Adrenal gland (tissue), 5 donors: ENCODE data around the gene CC2D1A.

Experiments
- POLR2A ChIP-seq, 2 donors: fragments of 450-650 bp; IDR thresholded peaks; one replicate each; pipeline ENCODE4 v1.6.1; 2017; ENCODE audit warnings: antibody characterized with exemption in 2 of 2, mild to moderate bottlenecking in 2 of 2, moderate library complexity in 1 of 2
- TF ChIP-seq, protein P1 (sequence below), 6 experiments: fragments of 450-650 bp in 4 of 6; fragments of 200-600 bp in 2 of 6; sonication (generic) in 1 of 6; IDR thresholded peaks; 1 replicate in 5 of 6; 2 replicates in 1 of 6; pipeline versions ENCODE4 v1.5.1 to v1.8.0; 2016 to 2021; ENCODE audit warnings: antibody characterized with exemption in 6 of 6, mild to moderate bottlenecking in 2 of 6, moderate library complexity in 1 of 6
- donor health status: DM: no; HTN: no; CAD: no.

DNA sequence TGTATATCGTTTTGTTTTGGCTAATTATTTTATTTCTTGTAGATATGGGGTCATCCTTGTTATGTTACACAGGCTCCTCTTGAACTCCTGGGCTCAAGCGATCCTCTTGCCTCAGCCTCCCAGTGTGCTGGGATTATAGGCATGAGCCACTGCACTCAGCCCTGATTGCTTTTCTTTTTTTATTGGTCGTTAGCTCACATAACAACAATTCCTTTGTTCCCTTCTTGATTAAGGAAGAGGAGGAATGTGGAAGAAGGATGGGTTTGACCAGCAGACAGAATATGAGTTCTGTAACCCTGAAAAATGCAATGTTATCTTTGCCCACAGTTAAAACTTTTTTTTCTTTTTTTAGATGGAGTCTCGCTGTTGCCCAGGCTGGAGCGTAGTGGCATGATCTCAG is 11.4 kb upstream of the CC2D1A start:
- TF ChIP-seq, protein P1, sequence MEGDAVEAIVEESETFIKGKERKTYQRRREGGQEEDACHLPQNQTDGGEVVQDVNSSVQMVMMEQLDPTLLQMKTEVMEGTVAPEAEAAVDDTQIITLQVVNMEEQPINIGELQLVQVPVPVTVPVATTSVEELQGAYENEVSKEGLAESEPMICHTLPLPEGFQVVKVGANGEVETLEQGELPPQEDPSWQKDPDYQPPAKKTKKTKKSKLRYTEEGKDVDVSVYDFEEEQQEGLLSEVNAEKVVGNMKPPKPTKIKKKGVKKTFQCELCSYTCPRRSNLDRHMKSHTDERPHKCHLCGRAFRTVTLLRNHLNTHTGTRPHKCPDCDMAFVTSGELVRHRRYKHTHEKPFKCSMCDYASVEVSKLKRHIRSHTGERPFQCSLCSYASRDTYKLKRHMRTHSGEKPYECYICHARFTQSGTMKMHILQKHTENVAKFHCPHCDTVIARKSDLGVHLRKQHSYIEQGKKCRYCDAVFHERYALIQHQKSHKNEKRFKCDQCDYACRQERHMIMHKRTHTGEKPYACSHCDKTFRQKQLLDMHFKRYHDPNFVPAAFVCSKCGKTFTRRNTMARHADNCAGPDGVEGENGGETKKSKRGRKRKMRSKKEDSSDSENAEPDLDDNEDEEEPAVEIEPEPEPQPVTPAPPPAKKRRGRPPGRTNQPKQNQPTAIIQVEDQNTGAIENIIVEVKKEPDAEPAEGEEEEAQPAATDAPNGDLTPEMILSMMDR (IDR thresholded peaks at IDR 0.05), result no peak
- TF ChIP-seq POLR2A (IDR thresholded peaks at IDR 0.05), result no peak
